AG09309 (cell line): ENCODE results near the gene MACROH2A2.

ENCODE experiments used
- DNase-seq: peaks from one replicate; pipeline ENCODE4 v3.0.0-alpha.2; 2010; ENCODE audit warnings: low read depth
- H3K4me3 ChIP-seq: 2 replicates; pipeline ENCODE4 v1.5.1; 2011; ENCODE audit warnings: mild to moderate bottlenecking, low read depth, low read length, moderate library complexity; ENCODE audit not compliant: control insufficient read depth
- TF ChIP-seq, protein P1 (sequence below): IDR thresholded peaks from 2 replicates; pipeline ENCODE4 v1.5.1; 2011; ENCODE audit warnings: mild to moderate bottlenecking, low read depth, low read length, inconsistent platforms; ENCODE audit not compliant: insufficient read depth, control insufficient read depth; ENCODE audit errors: missing control alignments

MACROH2A2 gene

DNA sequence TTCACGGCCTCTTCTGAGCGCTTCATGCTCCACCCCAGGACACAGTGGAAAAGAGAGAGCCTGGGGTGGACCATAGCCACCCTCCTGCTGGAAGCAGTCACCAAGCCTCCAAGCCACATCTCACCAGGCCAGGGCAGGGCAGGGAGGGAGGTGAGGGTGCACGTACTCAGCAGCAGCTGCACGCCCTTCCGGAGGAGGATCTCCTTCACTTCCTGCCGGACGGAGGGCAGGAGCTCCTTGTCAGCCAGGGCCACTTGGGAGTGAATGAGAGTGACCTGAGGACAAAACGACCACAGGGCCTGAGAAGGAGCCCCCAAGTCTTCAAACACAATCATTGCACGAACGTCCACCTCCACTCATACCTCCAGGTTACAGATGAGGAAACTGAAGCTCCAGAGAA lies 65.0 kb downstream of the MACROH2A2 start:
- TF ChIP-seq, protein P1, sequence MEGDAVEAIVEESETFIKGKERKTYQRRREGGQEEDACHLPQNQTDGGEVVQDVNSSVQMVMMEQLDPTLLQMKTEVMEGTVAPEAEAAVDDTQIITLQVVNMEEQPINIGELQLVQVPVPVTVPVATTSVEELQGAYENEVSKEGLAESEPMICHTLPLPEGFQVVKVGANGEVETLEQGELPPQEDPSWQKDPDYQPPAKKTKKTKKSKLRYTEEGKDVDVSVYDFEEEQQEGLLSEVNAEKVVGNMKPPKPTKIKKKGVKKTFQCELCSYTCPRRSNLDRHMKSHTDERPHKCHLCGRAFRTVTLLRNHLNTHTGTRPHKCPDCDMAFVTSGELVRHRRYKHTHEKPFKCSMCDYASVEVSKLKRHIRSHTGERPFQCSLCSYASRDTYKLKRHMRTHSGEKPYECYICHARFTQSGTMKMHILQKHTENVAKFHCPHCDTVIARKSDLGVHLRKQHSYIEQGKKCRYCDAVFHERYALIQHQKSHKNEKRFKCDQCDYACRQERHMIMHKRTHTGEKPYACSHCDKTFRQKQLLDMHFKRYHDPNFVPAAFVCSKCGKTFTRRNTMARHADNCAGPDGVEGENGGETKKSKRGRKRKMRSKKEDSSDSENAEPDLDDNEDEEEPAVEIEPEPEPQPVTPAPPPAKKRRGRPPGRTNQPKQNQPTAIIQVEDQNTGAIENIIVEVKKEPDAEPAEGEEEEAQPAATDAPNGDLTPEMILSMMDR = no peak
- H3K4me3 ChIP-seq = no peak overlapping the region
- no peak for DNase-seq

DNA sequence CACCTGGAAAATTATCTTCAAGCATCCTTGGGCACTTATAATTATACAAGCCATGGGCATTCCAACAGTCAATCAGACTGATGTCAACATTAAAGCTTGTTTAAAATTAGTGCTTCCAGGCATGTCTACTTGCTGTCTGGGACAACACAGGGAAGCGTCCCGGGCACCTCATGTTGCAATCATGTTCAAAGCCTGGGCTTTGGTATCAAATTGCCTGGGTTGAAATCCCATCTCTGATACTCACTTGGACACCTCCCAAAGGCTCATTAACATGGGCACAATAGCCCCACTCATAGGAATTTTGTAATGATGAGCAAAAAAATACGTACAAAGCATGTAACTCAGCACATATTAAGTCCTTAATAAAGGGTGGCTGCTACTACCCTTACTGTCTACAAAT lies 65.5 kb downstream of the MACROH2A2 start:
- TF ChIP-seq, protein P1 = no peak
- no peak overlapping the region for H3K4me3 ChIP-seq
- DNase-seq = no peak

DNA sequence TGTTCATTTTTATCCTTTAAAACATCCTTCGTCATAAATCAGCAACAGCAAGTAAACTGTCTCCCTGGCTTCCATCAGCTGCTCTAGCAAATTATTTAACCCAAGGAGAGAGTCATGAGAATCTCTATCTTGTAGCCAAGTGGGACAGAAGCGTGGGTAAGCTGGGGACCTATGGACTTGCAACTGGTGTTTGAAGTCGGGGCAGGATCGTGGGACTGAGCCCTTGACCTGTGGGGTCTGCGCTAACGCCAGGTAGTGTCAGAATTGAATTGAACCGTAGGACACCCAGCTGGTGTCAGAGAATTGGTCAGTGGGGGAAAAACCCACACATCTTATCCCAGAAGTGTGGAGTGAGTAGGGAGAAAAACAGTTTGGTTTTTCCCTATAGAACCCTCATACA lies 66.6 kb downstream of the MACROH2A2 start:
- H3K4me3 ChIP-seq = no peak overlapping the region
- TF ChIP-seq, protein P1 = no peak
- no peak for DNase-seq

- DNase-seq = no peak
- no peak overlapping the region for H3K4me3 ChIP-seq
- TF ChIP-seq, protein P1 = no peak
Observed at GRCh38 chr10:70119623-70120022, 67.0 kb downstream of the MACROH2A2 start.

- DNase-seq = no peak
- TF ChIP-seq, protein P1 = no peak
- no peak overlapping the region for H3K4me3 ChIP-seq
Observed at GRCh38 chr10:70120417-70120816, 67.8 kb downstream of the MACROH2A2 start.

DNA sequence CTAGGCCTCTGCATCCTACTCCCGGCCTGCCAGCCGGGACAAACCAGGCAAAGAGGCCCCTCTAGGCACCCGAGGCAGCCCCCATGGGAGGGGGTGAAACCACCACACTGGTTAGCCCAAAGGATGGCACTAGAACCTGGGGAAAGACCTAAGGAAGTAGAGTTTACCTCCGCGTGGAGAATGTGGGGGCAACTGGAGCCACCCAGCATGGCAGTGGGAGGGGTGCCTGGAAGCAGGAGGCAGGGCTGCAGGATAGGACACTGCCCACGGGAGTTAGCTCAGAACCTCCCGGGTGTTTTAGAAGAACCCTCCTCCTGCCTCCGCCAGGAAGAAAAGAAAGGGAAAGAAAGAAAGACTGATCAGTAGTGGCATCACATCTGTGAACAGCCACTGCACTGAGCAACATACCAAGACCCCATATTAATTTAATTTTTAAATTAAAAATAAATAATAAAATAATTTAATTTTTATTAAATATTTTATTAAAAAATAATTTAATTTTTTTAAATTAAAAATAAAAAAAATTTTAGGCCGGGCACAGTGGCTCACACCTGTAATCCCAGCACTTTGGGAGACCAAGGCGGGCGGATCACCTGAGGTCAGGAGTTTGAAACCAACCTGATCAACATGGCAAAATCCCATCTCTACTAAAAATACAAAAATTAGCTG lies 68.8 kb downstream of the MACROH2A2 start:
- no peak overlapping the region for H3K4me3 ChIP-seq
- TF ChIP-seq, protein P1 = no peak
- DNase-seq = no peak
